ENCODE results near the gene TBC1D30. TPM values are rescaled to one million over a fixed set of nuclear protein-coding genes. Genes with fewer than 3 reads are reported as not detected.
"Not testable (repeated sequence)": the region's sequence is repeated elsewhere in the genome, so short reads cannot be mapped to it uniquely, and the experiment has no call there.

The TBC1D30 gene
- total RNA-seq, 1 donor from 2014 or later: 1.1 TPM

GRCh38 chr12:64840949-64841717, 16.7 kb downstream of the TBC1D30 start:
- intact Hi-C loops (cut with micrococcal nuclease): no loop called here
- no peak for DNase-seq (ENCODE audit: low spot score)
- Mint-ChIP-seq H3K27ac (no peak overlapping the region), H3K4me3 (no peak overlapping the region), H3K36me3 (ENCODE audit: low read depth) (no peaks in the 10 kb centered on the region), H3K4me1 (ENCODE audit: low read depth) (no peaks in the 10 kb centered on the region), H3K9me3 (no peaks in the 10 kb centered on the region), H3K27me3 (ENCODE audit: insufficient read depth) (peaks cover 6% of the 10 kb centered on the region)

GRCh38 chr12:64848409-64848808, 24.0 kb downstream of the TBC1D30 start:
- H3K36me3 Mint-ChIP-seq (ENCODE audit: low read depth); DNase-seq (ENCODE audit: low spot score); H3K27me3 Mint-ChIP-seq (ENCODE audit: insufficient read depth); H3K4me1 Mint-ChIP-seq (ENCODE audit: low read depth); intact Hi-C loops (cut with micrococcal nuclease); H3K4me3 Mint-ChIP-seq; H3K9me3 Mint-ChIP-seq; H3K27ac Mint-ChIP-seq: not testable (repeated sequence)

- H3K36me3 Mint-ChIP-seq (ENCODE audit: low read depth): no peaks in the 10 kb centered on the region
- H3K4me3 Mint-ChIP-seq: no peak overlapping the region
- no peak for DNase-seq (ENCODE audit: low spot score)
- peaks cover 1% of the 10 kb centered on the region for H3K27me3 Mint-ChIP-seq (ENCODE audit: insufficient read depth)
- no peaks in the 10 kb centered on the region for H3K4me1 Mint-ChIP-seq (ENCODE audit: low read depth)
- H3K9me3 Mint-ChIP-seq: no peaks in the 10 kb centered on the region
- intact Hi-C loops (cut with micrococcal nuclease): no loop called here
- H3K27ac Mint-ChIP-seq: no peak overlapping the region
Observed at GRCh38 chr12:64858882-64859605, 34.6 kb downstream of the TBC1D30 start.

GRCh38 chr12:64860446-64860998, 36.1 kb downstream of the TBC1D30 start:
- Mint-ChIP-seq H3K27ac (no peak overlapping the region), H3K9me3 (no peaks in the 10 kb centered on the region), H3K36me3 (ENCODE audit: low read depth) (no peaks in the 10 kb centered on the region), H3K4me1 (ENCODE audit: low read depth) (no peaks in the 10 kb centered on the region), H3K27me3 (ENCODE audit: insufficient read depth) (peaks cover 2% of the 10 kb centered on the region), H3K4me3 (no peak overlapping the region)
- DNase-seq (ENCODE audit: low spot score): no peak
- intact Hi-C loops (cut with micrococcal nuclease): no loop called here

GRCh38 chr12:64864319-64864718, 39.9 kb downstream of the TBC1D30 start:
- Mint-ChIP-seq H3K27ac (no peak overlapping the region), H3K9me3 (no peaks in the 10 kb centered on the region), H3K4me1 (ENCODE audit: low read depth) (no peaks in the 10 kb centered on the region), H3K27me3 (ENCODE audit: insufficient read depth) (peaks cover 7% of the 10 kb centered on the region), H3K4me3 (no peak overlapping the region), H3K36me3 (ENCODE audit: low read depth) (no peaks in the 10 kb centered on the region)
- intact Hi-C loops (cut with micrococcal nuclease): no loop called here
- no peak for DNase-seq (ENCODE audit: low spot score)

- DNase-seq (ENCODE audit: low spot score): no peak
- Mint-ChIP-seq H3K4me1 (ENCODE audit: low read depth) (peaks cover 18% of the 10 kb centered on the region), H3K27ac (no peak overlapping the region), H3K4me3 (no peak overlapping the region), H3K36me3 (ENCODE audit: low read depth) (no peaks in the 10 kb centered on the region), H3K27me3 (ENCODE audit: insufficient read depth) (peaks cover 2% of the 10 kb centered on the region), H3K9me3 (no peaks in the 10 kb centered on the region)
- intact Hi-C loops (cut with micrococcal nuclease): no loop called here
Observed at GRCh38 chr12:64875186-64875585, 50.7 kb downstream of the TBC1D30 start.

- Mint-ChIP-seq H3K4me3 (no peak overlapping the region), H3K27me3 (ENCODE audit: insufficient read depth) (peaks cover 2% of the 10 kb centered on the region), H3K36me3 (ENCODE audit: low read depth) (no peaks in the 10 kb centered on the region), H3K27ac (no peak overlapping the region), H3K4me1 (ENCODE audit: low read depth) (peaks cover 18% of the 10 kb centered on the region), H3K9me3 (no peaks in the 10 kb centered on the region)
- no peak for DNase-seq (ENCODE audit: low spot score)
- intact Hi-C loops (cut with micrococcal nuclease): no loop called here
Observed at GRCh38 chr12:64876388-64877071, 52.1 kb downstream of the TBC1D30 start.

- intact Hi-C loops (cut with micrococcal nuclease): no loop called here
- DNase-seq (ENCODE audit: low spot score): no peak
- peaks cover 18% of the 10 kb centered on the region for H3K4me1 Mint-ChIP-seq (ENCODE audit: low read depth)
- no peaks in the 10 kb centered on the region for H3K36me3 Mint-ChIP-seq (ENCODE audit: low read depth)
- H3K9me3 Mint-ChIP-seq: no peaks in the 10 kb centered on the region
- no peak overlapping the region for H3K27ac Mint-ChIP-seq
- peaks cover 2% of the 10 kb centered on the region for H3K27me3 Mint-ChIP-seq (ENCODE audit: insufficient read depth)
- H3K4me3 Mint-ChIP-seq: no peak overlapping the region
Observed at GRCh38 chr12:64877363-64878004, 53.0 kb downstream of the TBC1D30 start.

- Mint-ChIP-seq H3K4me1 (ENCODE audit: low read depth) (peaks cover 6% of the 10 kb centered on the region), H3K4me3 (no peak overlapping the region), H3K27me3 (ENCODE audit: insufficient read depth) (no peaks in the 10 kb centered on the region), H3K36me3 (ENCODE audit: low read depth) (no peaks in the 10 kb centered on the region), H3K27ac (no peak overlapping the region), H3K9me3 (no peaks in the 10 kb centered on the region)
- no peak for DNase-seq (ENCODE audit: low spot score)
- intact Hi-C loops (cut with micrococcal nuclease): no loop called here
Observed at GRCh38 chr12:64882687-64883086, 58.2 kb downstream of the TBC1D30 start.

- H3K27me3 Mint-ChIP-seq (ENCODE audit: insufficient read depth): no peaks in the 10 kb centered on the region
- no peaks in the 10 kb centered on the region for H3K9me3 Mint-ChIP-seq
- intact Hi-C loops (cut with micrococcal nuclease): no loop called here
- H3K27ac Mint-ChIP-seq: no peak overlapping the region
- no peaks in the 10 kb centered on the region for H3K4me1 Mint-ChIP-seq (ENCODE audit: low read depth)
- no peak overlapping the region for H3K4me3 Mint-ChIP-seq
- H3K36me3 Mint-ChIP-seq (ENCODE audit: low read depth): no peaks in the 10 kb centered on the region
- no peak for DNase-seq (ENCODE audit: low spot score)
Observed at GRCh38 chr12:64883264-64884163, 59.1 kb downstream of the TBC1D30 start.

GRCh38 chr12:64884164-64884542, 59.7 kb downstream of the TBC1D30 start:
- H3K9me3 Mint-ChIP-seq: no peaks in the 10 kb centered on the region
- no peak overlapping the region for H3K27ac Mint-ChIP-seq
- no peaks in the 10 kb centered on the region for H3K27me3 Mint-ChIP-seq (ENCODE audit: insufficient read depth)
- no peak overlapping the region for H3K4me3 Mint-ChIP-seq
- intact Hi-C loops (cut with micrococcal nuclease): no loop called here
- no peaks in the 10 kb centered on the region for H3K4me1 Mint-ChIP-seq (ENCODE audit: low read depth)
- no peaks in the 10 kb centered on the region for H3K36me3 Mint-ChIP-seq (ENCODE audit: low read depth)
- no peak for DNase-seq (ENCODE audit: low spot score)

- no peaks in the 10 kb centered on the region for H3K9me3 Mint-ChIP-seq
- DNase-seq (ENCODE audit: low spot score): no peak
- no peaks in the 10 kb centered on the region for H3K4me1 Mint-ChIP-seq (ENCODE audit: low read depth)
- no peak overlapping the region for H3K27ac Mint-ChIP-seq
- intact Hi-C loops (cut with micrococcal nuclease): no loop called here
- no peaks in the 10 kb centered on the region for H3K27me3 Mint-ChIP-seq (ENCODE audit: insufficient read depth)
- H3K4me3 Mint-ChIP-seq: no peak overlapping the region
- no peaks in the 10 kb centered on the region for H3K36me3 Mint-ChIP-seq (ENCODE audit: low read depth)
Observed at GRCh38 chr12:64884728-64885127, 60.3 kb downstream of the TBC1D30 start.
